Peyer's patch (tissue), 4 donors: ENCODE measurements around the gene DIO3.

ENCODE experiments used
- CTCF ChIP-seq, 6 experiments: fragments of 450-650 bp in 4 of 6; fragments of 200-600 bp in 2 of 6; sonication (generic) in 1 of 6; IDR thresholded peaks; one replicate each; pipeline ENCODE4 v1.5.1; 2017 to 2019; ENCODE audit warnings: antibody characterized with exemption in 6 of 6, mild to moderate bottlenecking in 3 of 6, moderate library complexity in 1 of 6
- POLR2A ChIP-seq, 2 donors: fragments of 450-650 bp; IDR thresholded peaks; one replicate each; pipeline ENCODE4 v1.5.1; 2017; ENCODE audit warnings: antibody characterized with exemption in 2 of 2, mild to moderate bottlenecking in 2 of 2, moderate library complexity in 2 of 2

- TF ChIP-seq CTCF (IDR thresholded peaks at IDR 0.05): no peak
- no peak for TF ChIP-seq POLR2A (IDR thresholded peaks at IDR 0.05)
These were observed 27.1 kb downstream of the DIO3 start for GRCh38 chr14:101588286-101588975.
